Neural cell (in vitro differentiated cells): Measurements from ENCODE around the gene HLCS. TPM values are rescaled to one million over a fixed set of nuclear protein-coding genes. Genes with fewer than 3 reads are reported as not detected.

Experiments
- H2AFZ ChIP-seq: fragments of 200-600, 300-800 bp; sonication (generic), shearing (Covaris generic); 2 replicates; pipeline ENCODE4 v1.6.0; 2014; ENCODE audit warnings: low read depth, mild to moderate bottlenecking, antibody characterized with exemption, low read length, moderate library complexity
- H3F3A ChIP-seq: fragments of 200-600 bp; shearing (Covaris generic); 2 replicates; pipeline ENCODE4 v1.6.1; 2016; ENCODE audit warnings: mild to moderate bottlenecking, moderate library complexity, mixed read lengths, antibody characterized with exemption, low read length; ENCODE audit not compliant: insufficient read depth, poor library complexity, severe bottlenecking
- H3K27ac ChIP-seq: fragments of 200-600, 300-800 bp; sonication (generic), shearing (Covaris generic); 2 replicates; pipeline ENCODE4 v1.5.1; 2014; ENCODE audit warnings: mild to moderate bottlenecking, low read length, moderate library complexity
- H3K27me3 ChIP-seq: fragments of 300-800, 200-600 bp; sonication (generic), shearing (Covaris generic); 2 replicates; pipeline ENCODE4 v1.6.0; 2014; ENCODE audit warnings: mild to moderate bottlenecking, low read depth, low read length, moderate library complexity; ENCODE audit not compliant: insufficient read depth
- H3K36me3 ChIP-seq: fragments of 300-800, 200-600 bp; sonication (generic), shearing (Covaris generic); 2 replicates; pipeline ENCODE4 v1.5.1; 2014; ENCODE audit warnings: mild to moderate bottlenecking, antibody characterized with exemption, low read length, moderate library complexity; ENCODE audit not compliant: insufficient read depth
- H3K4me2 ChIP-seq: fragments of 300-800, 200-600 bp; sonication (generic), shearing (Covaris generic); 2 replicates; pipeline ENCODE4 v1.6.0; 2014; ENCODE audit warnings: mild to moderate bottlenecking, low read length
- H3K4me3 ChIP-seq: fragments of 300-800, 200-600 bp; sonication (generic), shearing (Covaris generic); 2 replicates; pipeline ENCODE4 v1.5.1; 2014; ENCODE audit warnings: mild to moderate bottlenecking, low read length, moderate library complexity
- H3K79me2 ChIP-seq: fragments of 200-600 bp; shearing (Covaris generic); replicated peaks from 2 replicates; pipeline ENCODE4 v1.6.0; 2014; ENCODE audit warnings: mild to moderate bottlenecking, low read length, moderate library complexity; ENCODE audit not compliant: insufficient read depth
- H3K9ac ChIP-seq: fragments of 300-800, 200-600 bp; sonication (generic), shearing (Covaris generic); 2 replicates; pipeline ENCODE4 v1.6.1; 2016; ENCODE audit warnings: mild to moderate bottlenecking, low read length, mixed read lengths
- H3K9me2 ChIP-seq: fragments of 200-600 bp; shearing (Covaris generic); 2 replicates; pipeline ENCODE4 v1.6.1; 2016; ENCODE audit warnings: mild to moderate bottlenecking, low read length, mixed read lengths; ENCODE audit not compliant: insufficient read depth
- H3K9me3 ChIP-seq: fragments of 200-600, 300-800 bp; sonication (generic), shearing (Covaris generic); 2 replicates; pipeline ENCODE4 v1.6.1; 2016; ENCODE audit warnings: mild to moderate bottlenecking, mixed run types, low read length, moderate library complexity, mixed read lengths
- H4K20me1 ChIP-seq: fragments of 200-600 bp; shearing (Covaris generic); 2 replicates; pipeline ENCODE4 v1.6.1; 2016; ENCODE audit warnings: mild to moderate bottlenecking, mixed run types; ENCODE audit not compliant: insufficient read depth
- CTCF ChIP-seq: fragments of 450-650 bp; IDR thresholded peaks from 2 replicates; pipeline ENCODE4 v1.5.1; 2014; ENCODE audit warnings: antibody characterized with exemption, mild to moderate bottlenecking, moderate library complexity; ENCODE audit not compliant: poor library complexity, severe bottlenecking
- EP300 ChIP-seq: fragments of 450-650 bp; conservative IDR thresholded peaks from 2 replicates; pipeline ENCODE4 v1.6.1; 2014; ENCODE audit warnings: antibody characterized with exemption, mild to moderate bottlenecking, moderate library complexity; ENCODE audit not compliant: poor library complexity, severe bottlenecking
- EZH2 ChIP-seq: fragments of 200-600, 300-800 bp; shearing (Covaris generic), sonication (generic); IDR thresholded peaks from 2 replicates; pipeline ENCODE4 v1.6.1; 2014; ENCODE audit warnings: antibody characterized with exemption, low read length, borderline replicate concordance, mild to moderate bottlenecking; ENCODE audit not compliant: insufficient read depth, poor library complexity, severe bottlenecking
- MXI1 ChIP-seq: fragments of 450-650 bp; conservative IDR thresholded peaks from 2 replicates; pipeline ENCODE4 v1.6.1; 2014; ENCODE audit warnings: antibody characterized with exemption, mild to moderate bottlenecking; ENCODE audit not compliant: poor library complexity, severe bottlenecking
- POLR2AphosphoS5 ChIP-seq: IDR thresholded peaks from 2 replicates; pipeline ENCODE4 v1.6.1; 2012
- RAD21 ChIP-seq: fragments of 450-650 bp; conservative IDR thresholded peaks from 2 replicates; pipeline ENCODE4 v1.6.1; 2014; ENCODE audit warnings: antibody characterized with exemption, mild to moderate bottlenecking, moderate library complexity
- REST ChIP-seq: IDR thresholded peaks from 2 replicates; pipeline ENCODE4 v1.6.1; 2012; ENCODE audit warnings: borderline replicate concordance
- SMC3 ChIP-seq: fragments of 450-650 bp; conservative IDR thresholded peaks from 2 replicates; pipeline ENCODE4 v1.6.1; 2014; ENCODE audit warnings: antibody characterized with exemption, mild to moderate bottlenecking, moderate library complexity; ENCODE audit not compliant: poor library complexity
- TAF1 ChIP-seq: IDR thresholded peaks from 2 replicates; pipeline ENCODE4 v1.6.1; 2012; ENCODE audit warnings: low read depth
- polyA plus RNA-seq: library from polyadenylated mRNA; depleted of rRNA; stranded (reverse); fragments of >200 nt; gene quantifications from 2 replicates; pipeline ENCODE4 v1.2.3, GENCODE V29; 2014

The HLCS gene
- polyA plus RNA-seq, 1 donor from 2014 or later: 12.1 TPM

- no peak overlapping the region for H2AFZ ChIP-seq
- no peaks in the 10 kb centered on the region for H3K79me2 ChIP-seq
- H3K27ac ChIP-seq: no peak overlapping the region
- no peaks in the 10 kb centered on the region for H3K36me3 ChIP-seq
- no peaks in the 10 kb centered on the region for H3K9me3 ChIP-seq
- TF ChIP-seq SMC3 (no peak), CTCF (no peak), REST (no peak), MXI1 (no peak), POLR2AphosphoS5 (no peak), RAD21 (no peak), TAF1 (no peak)
- H3K4me2 ChIP-seq: no peak overlapping the region
- H3K4me3 ChIP-seq: no peak overlapping the region
- H4K20me1 ChIP-seq: no peaks in the 10 kb centered on the region
- no peak overlapping the region for H3K9ac ChIP-seq
- H3K9me2 ChIP-seq: no peaks in the 10 kb centered on the region
- H3K27me3 ChIP-seq: peaks cover 15% of the 10 kb centered on the region
- no peaks in the 10 kb centered on the region for H3F3A ChIP-seq
These were observed 15.7 kb upstream of the HLCS start for GRCh38 chr21:36981977-36982700.

GRCh38 chr21:36981049-36981391, 14.6 kb upstream of the HLCS start:
- Histone ChIP-seq H3K79me2 (no peaks in the 10 kb centered on the region), H3K36me3 (no peaks in the 10 kb centered on the region), H3K4me3 (no peak overlapping the region), H2AFZ (no peak overlapping the region), H3K27me3 (peaks cover 15% of the 10 kb centered on the region), H3K4me2 (no peak overlapping the region), H3K9me3 (no peaks in the 10 kb centered on the region), H3K9ac (no peak overlapping the region), H3K9me2 (no peaks in the 10 kb centered on the region), H3K27ac (no peak overlapping the region), H4K20me1 (no peaks in the 10 kb centered on the region), H3F3A (no peaks in the 10 kb centered on the region)
- no peak for TF ChIP-seq EZH2
- TF ChIP-seq SMC3: no peak
- no peak for TF ChIP-seq RAD21
- TF ChIP-seq EP300: no peak
- no peak for TF ChIP-seq CTCF
- TF ChIP-seq REST: no peak
- TF ChIP-seq TAF1: no peak
- no peak for TF ChIP-seq POLR2AphosphoS5
- no peak for TF ChIP-seq MXI1
